ENCODE results near the gene PSMC5.

PSMC5 gene

DNA sequence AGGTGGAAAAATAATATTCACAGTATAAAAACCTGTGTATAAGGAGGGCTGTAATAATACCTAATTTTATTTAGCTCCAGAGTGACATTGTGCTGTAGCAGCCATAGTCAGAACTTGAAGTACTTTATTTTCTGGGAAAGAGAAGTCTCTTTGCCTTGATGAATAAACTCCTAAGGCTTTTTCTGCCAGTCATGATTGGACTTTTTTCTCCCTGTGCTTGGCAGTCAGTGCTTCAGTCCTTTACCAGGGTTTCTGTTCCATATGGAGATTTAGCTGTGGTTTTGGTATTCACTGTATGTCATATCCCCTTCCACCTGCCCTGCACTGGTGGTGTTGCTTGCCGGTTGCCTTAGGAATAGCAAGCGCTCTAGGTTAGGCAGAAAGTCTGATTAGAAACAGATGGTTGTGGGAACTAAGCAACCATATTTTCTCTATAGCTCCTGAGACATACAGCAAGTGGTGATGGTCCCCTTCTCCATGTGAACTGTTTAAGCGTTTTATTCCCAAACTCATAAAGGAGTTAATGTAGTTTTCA lies 28.6 kb upstream of the PSMC5 start:
- TF ChIP-seq POLR2A (IDR thresholded peaks at IDR 0.05; ENCODE audit: low read depth, low read length): no peak
- no peak for TF ChIP-seq TAF1 (IDR thresholded peaks at IDR 0.05; ENCODE audit: low read depth, low read length)
- no peak for TF ChIP-seq POLR2AphosphoS5 (IDR thresholded peaks at IDR 0.05; ENCODE audit: low read depth, low read length)
- no peak for TF ChIP-seq SPI1 (IDR thresholded peaks at IDR 0.05; ENCODE audit: low read depth, low read length)
- TF ChIP-seq PAX5 (IDR thresholded peaks at IDR 0.05; ENCODE audit: insufficient read depth, low read length, severe bottlenecking): no peak
- TF ChIP-seq POU2F2 (IDR thresholded peaks at IDR 0.05; ENCODE audit: low read depth, low read length): no peak
- DNase-seq (ENCODE audit: insufficient read length, low spot score): no peak

DNA sequence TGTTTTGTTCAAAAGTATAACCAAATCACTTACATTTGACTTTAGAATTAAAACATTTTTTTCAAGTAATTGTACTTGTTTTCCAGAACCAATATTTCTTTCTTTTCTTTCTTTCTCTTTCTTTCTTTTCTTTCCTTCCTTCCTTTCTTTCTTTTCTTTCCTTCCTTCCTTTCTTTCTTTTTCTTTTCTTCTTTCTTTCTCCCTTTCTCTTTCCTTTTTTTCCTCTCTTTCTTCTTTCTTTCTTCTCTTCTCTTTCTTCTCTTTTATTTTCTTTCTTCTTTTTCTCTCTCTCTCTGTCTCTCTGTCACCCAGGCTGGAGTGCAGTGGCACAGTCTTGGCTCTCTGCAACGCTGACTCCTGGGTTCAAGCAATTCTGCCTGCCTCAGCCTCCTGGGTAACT lies 26.4 kb upstream of the PSMC5 start:
- no peak for FAIRE-seq

More for the DNA sequence above, 28.6 kb upstream of the PSMC5 start:
- FAIRE-seq: no peak

DNA sequence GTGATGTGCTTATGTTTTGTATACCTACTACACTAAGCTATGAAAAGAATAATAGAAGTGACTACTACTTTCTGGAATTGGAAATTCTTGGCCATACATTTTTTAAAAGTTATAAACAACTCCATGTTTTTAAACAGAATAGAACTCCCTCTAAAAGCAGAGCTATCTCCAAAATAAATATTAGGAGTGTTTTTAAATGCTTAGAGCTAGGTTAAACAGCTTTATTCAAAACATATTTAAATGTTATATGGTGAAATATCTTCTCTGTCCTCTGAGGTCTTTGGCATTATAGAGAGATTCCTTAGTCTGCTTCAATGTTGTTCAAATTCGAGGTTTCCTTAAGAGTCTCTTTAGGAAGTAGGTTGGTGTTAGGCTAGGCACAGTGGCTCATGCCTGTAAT lies 22.9 kb upstream of the PSMC5 start:
- FAIRE-seq (no peak), DNase-seq (ENCODE audit: insufficient read length, low spot score) (no peak)
- no peak for TF ChIP-seq PAX5 (IDR thresholded peaks at IDR 0.05; ENCODE audit: insufficient read depth, low read length, severe bottlenecking)
- TF ChIP-seq POLR2AphosphoS5 (IDR thresholded peaks at IDR 0.05; ENCODE audit: low read depth, low read length): no peak
- no peak for TF ChIP-seq POLR2A (IDR thresholded peaks at IDR 0.05; ENCODE audit: low read depth, low read length)
- no peak for TF ChIP-seq POU2F2 (IDR thresholded peaks at IDR 0.05; ENCODE audit: low read depth, low read length)
- no peak for TF ChIP-seq SPI1 (IDR thresholded peaks at IDR 0.05; ENCODE audit: low read depth, low read length)
- no peak for TF ChIP-seq TAF1 (IDR thresholded peaks at IDR 0.05; ENCODE audit: low read depth, low read length)

More for the DNA sequence above, 26.4 kb upstream of the PSMC5 start:
- DNase-seq (ENCODE audit: insufficient read length, low spot score): no peak
- TF ChIP-seq POLR2A (IDR thresholded peaks at IDR 0.05; ENCODE audit: low read depth, low read length) (no peak), POLR2AphosphoS5 (IDR thresholded peaks at IDR 0.05; ENCODE audit: low read depth, low read length) (no peak), TAF1 (IDR thresholded peaks at IDR 0.05; ENCODE audit: low read depth, low read length) (no peak), SPI1 (IDR thresholded peaks at IDR 0.05; ENCODE audit: low read depth, low read length) (no peak), POU2F2 (IDR thresholded peaks at IDR 0.05; ENCODE audit: low read depth, low read length) (no peak), PAX5 (IDR thresholded peaks at IDR 0.05; ENCODE audit: insufficient read depth, low read length, severe bottlenecking) (no peak)

DNA sequence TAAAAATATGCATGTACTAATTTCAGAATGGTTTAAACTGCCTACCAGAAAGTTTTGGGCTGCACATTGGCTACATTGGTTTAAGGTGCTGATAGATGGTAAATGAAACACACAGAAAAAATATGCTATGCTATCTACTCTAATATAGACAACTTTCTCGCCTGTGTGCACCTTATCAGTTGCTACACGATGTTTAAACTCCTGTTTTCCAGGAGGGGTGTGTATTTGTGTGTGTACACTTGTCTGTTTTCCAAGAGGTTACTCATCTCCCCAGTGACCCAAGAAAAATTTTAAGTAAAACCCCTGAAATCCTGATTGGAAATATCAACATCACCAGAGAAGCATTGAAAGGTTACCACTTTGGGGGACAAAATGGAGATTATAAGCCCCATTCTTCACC lies 21.6 kb upstream of the PSMC5 start:
- no peak for DNase-seq (ENCODE audit: insufficient read length, low spot score)
- FAIRE-seq: no peak
- TF ChIP-seq SPI1 (IDR thresholded peaks at IDR 0.05; ENCODE audit: low read depth, low read length) (no peak), PAX5 (IDR thresholded peaks at IDR 0.05; ENCODE audit: insufficient read depth, low read length, severe bottlenecking) (no peak), TAF1 (IDR thresholded peaks at IDR 0.05; ENCODE audit: low read depth, low read length) (no peak), POU2F2 (IDR thresholded peaks at IDR 0.05; ENCODE audit: low read depth, low read length) (no peak)

DNA sequence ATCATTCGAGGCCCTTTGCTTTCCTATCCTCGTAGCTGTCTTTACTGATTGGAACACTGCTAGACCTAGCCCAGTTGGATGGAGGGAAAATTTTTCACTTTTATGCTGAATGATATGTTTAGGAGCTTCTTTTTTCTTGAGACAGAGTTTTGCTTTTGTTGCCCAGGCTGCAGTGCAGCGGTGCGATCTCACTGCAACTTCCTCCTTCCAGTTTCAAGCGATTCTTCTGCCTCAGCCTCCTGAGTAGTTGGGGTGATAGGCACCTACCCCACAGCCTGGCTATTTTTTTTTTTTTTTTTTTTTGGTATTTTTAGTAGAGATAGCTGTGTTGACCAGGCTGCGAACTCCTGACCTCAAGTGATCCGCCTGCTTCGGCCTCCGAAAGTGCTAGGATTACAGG lies 17.3 kb upstream of the PSMC5 start:
- no peak for TF ChIP-seq PAX5 (IDR thresholded peaks at IDR 0.05; ENCODE audit: insufficient read depth, low read length, severe bottlenecking)
- no peak for TF ChIP-seq POLR2AphosphoS5 (IDR thresholded peaks at IDR 0.05; ENCODE audit: low read depth, low read length)
- TF ChIP-seq TAF1 (IDR thresholded peaks at IDR 0.05; ENCODE audit: low read depth, low read length): no peak
- TF ChIP-seq SPI1 (IDR thresholded peaks at IDR 0.05; ENCODE audit: low read depth, low read length): no peak
- TF ChIP-seq POLR2A (IDR thresholded peaks at IDR 0.05; ENCODE audit: low read depth, low read length): no peak
- TF ChIP-seq POU2F2 (IDR thresholded peaks at IDR 0.05; ENCODE audit: low read depth, low read length): no peak
- DNase-seq (ENCODE audit: insufficient read length, low spot score): no peak
- no peak for FAIRE-seq

DNA sequence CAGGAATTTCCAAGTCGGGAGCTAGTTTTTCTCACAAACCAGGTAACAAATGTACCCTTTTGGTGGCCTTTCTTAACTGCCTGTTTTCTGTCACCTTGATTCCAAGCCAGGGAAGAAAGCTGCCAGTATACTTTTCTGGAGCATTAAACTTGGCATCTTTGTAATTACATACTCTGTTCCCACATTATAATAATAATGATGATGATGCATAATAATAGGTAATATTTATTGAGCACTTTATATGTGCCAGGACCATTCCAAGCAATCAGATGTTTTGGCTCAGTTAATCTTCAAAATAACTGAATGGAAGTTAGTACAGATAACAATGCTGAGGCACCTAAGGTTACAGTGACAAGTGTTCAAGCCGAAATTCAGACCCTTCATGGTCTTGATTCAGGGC lies 11.1 kb upstream of the PSMC5 start:
- DNase-seq (ENCODE audit: insufficient read length, low spot score) (no peak), FAIRE-seq (no peak)
- TF ChIP-seq POLR2AphosphoS5 (IDR thresholded peaks at IDR 0.05; ENCODE audit: low read depth, low read length) (no peak), POU2F2 (IDR thresholded peaks at IDR 0.05; ENCODE audit: low read depth, low read length) (no peak), SPI1 (IDR thresholded peaks at IDR 0.05; ENCODE audit: low read depth, low read length) (no peak), POLR2A (IDR thresholded peaks at IDR 0.05; ENCODE audit: low read depth, low read length) (no peak), TAF1 (IDR thresholded peaks at IDR 0.05; ENCODE audit: low read depth, low read length) (no peak), PAX5 (IDR thresholded peaks at IDR 0.05; ENCODE audit: insufficient read depth, low read length, severe bottlenecking) (no peak)

DNA sequence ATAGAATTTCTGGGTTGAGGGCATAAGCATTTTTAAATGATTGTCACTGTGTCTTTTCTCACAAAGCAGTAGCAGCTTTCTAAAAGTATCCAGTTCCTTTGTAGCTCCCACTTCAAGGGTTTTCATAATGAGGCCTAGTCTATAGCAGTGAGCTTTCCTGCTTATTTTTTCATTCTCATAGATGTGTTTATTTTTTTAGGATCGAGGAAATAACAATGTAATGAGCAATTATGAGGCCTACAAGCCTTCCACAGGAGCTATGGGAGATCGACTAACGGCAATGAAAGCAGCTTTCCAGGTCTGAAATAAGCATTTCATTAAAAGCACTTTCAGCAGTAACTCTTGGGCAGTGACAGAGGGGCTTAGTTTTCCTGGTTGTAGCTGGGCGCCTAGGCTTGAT lies 10.6 kb upstream of the PSMC5 start:
- TF ChIP-seq POLR2A (IDR thresholded peaks at IDR 0.05; ENCODE audit: low read depth, low read length) (no peak), TAF1 (IDR thresholded peaks at IDR 0.05; ENCODE audit: low read depth, low read length) (no peak), POLR2AphosphoS5 (IDR thresholded peaks at IDR 0.05; ENCODE audit: low read depth, low read length) (no peak), PAX5 (IDR thresholded peaks at IDR 0.05; ENCODE audit: insufficient read depth, low read length, severe bottlenecking) (no peak), SPI1 (IDR thresholded peaks at IDR 0.05; ENCODE audit: low read depth, low read length) (no peak), POU2F2 (IDR thresholded peaks at IDR 0.05; ENCODE audit: low read depth, low read length) (no peak)
- no peak for DNase-seq (ENCODE audit: insufficient read length, low spot score)
- no peak for FAIRE-seq

DNA sequence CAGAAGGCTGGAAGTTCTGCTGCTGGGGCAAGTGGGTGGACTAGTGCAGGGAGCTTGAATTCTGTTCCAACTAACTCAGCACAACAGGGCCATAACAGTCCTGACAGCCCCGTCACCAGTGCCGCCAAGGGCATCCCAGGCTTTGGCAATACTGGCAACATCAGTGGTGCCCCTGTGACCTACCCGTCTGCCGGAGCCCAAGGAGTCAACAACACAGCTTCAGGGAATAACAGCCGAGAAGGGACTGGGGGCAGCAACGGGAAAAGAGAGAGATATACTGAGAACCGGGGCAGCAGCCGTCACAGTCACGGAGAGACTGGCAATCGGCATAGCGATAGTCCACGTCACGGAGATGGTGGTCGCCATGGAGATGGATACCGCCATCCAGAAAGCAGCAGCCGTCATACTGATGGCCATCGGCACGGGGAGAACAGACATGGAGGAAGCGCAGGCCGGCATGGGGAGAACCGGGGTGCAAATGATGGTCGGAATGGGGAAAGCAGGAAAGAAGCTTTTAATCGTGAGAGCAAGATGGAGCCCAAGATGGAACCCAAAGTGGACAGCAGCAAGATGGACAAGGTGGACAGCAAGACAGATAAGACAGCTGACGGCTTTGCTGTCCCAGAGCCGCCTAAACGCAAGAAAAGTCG lies 9.4 kb upstream of the PSMC5 start:
- no peak for FAIRE-seq
- TF ChIP-seq PAX5 (IDR thresholded peaks at IDR 0.05; ENCODE audit: insufficient read depth, low read length, severe bottlenecking) (no peak), POLR2AphosphoS5 (IDR thresholded peaks at IDR 0.05; ENCODE audit: low read depth, low read length) (no peak), POLR2A (IDR thresholded peaks at IDR 0.05; ENCODE audit: low read depth, low read length) (peak; percentile 28; the same call in 1 of the 2 replicates)
- DNase-seq (ENCODE audit: insufficient read length, low spot score): no peak

DNA sequence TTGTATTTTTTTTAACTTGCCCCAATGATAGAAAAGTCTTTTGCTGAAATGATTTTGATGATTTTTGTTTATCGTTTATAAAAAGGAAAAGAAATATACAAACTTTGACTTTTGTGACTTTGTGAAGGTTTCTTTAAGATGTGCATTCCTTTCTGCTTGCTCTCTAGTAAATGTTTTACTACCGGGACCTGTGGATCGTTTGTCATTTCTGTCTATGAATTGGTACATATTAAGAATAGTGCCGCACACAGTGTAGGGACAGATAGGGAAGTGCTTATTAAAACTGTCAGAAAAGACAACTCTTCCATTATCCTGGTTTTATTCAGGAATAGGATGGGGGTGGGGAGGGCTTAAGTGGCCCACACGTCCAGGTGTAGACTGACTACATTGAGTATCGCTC lies 8.1 kb upstream of the PSMC5 start:
- DNase-seq (ENCODE audit: insufficient read length, low spot score): no peak
- no peak for TF ChIP-seq POU2F2 (IDR thresholded peaks at IDR 0.05; ENCODE audit: low read depth, low read length)
- TF ChIP-seq SPI1 (IDR thresholded peaks at IDR 0.05; ENCODE audit: low read depth, low read length): no peak
- TF ChIP-seq POLR2AphosphoS5 (IDR thresholded peaks at IDR 0.05; ENCODE audit: low read depth, low read length): no peak
- no peak for TF ChIP-seq TAF1 (IDR thresholded peaks at IDR 0.05; ENCODE audit: low read depth, low read length)
- TF ChIP-seq POLR2A (IDR thresholded peaks at IDR 0.05; ENCODE audit: low read depth, low read length): no peak
- TF ChIP-seq PAX5 (IDR thresholded peaks at IDR 0.05; ENCODE audit: insufficient read depth, low read length, severe bottlenecking): no peak
- no peak for FAIRE-seq

Measured in GM12891 (cell line).